Upper lobe of left lung (tissue), 6 donors: ENCODE results near the gene ATP10A. TPM values are rescaled to one million over a fixed set of nuclear protein-coding genes. Genes with fewer than 3 reads are reported as not detected.
A peak's percentile ranks its signal among the peaks of the same experiment; 100 is the strongest.

Source experiments
- ATAC-seq, 2 donors: fragments of 200-7000 bp; cut with Tn5 transposase; one replicate each; pipeline ENCODE4 v1.9.1; 2022; ENCODE audit warnings: mild to moderate bottlenecking in 2 of 2, moderate library complexity in 2 of 2; ENCODE audit not compliant: low FRiP score in 2 of 2
- DNase-seq, 2 donors: peaks; one replicate each; pipeline ENCODE4 v3.0.0-alpha.2; 2019 to 2020
- H3K27ac ChIP-seq, 4 donors: fragments of 200-600 bp; sonication (generic); one replicate each; pipeline ENCODE4 v1.5.1; 2016 to 2019
- H3K27me3 ChIP-seq, 4 donors: fragments of 200-600 bp; sonication (generic); one replicate each; pipeline ENCODE4 v1.5.1; 2017 to 2019
- H3K36me3 ChIP-seq, 4 donors: fragments of 200-600 bp; sonication (generic); one replicate each; pipeline ENCODE4 v1.5.1; 2016 to 2019
- H3K4me1 ChIP-seq, 4 donors: fragments of 200-600 bp; sonication (generic); one replicate each; pipeline ENCODE4 v1.5.1; 2018 to 2019
- H3K4me3 ChIP-seq, 4 donors: fragments of 200-600 bp; sonication (generic); one replicate each; pipeline ENCODE4 v1.5.1; 2017 to 2019; ENCODE audit warnings: mild to moderate bottlenecking in 2 of 4, moderate library complexity in 1 of 4
- H3K9me3 ChIP-seq, 4 donors: fragments of 200-600 bp; sonication (generic); one replicate each; pipeline ENCODE4 v1.5.1; 2018 to 2019
- EP300 ChIP-seq, 4 donors: sonication (generic); formaldehyde crosslinking; IDR thresholded peaks; one replicate each; pipeline ENCODE4 v1.5.1; 2017; ENCODE audit warnings: antibody characterized with exemption in 4 of 4, control low read depth in 2 of 4
- POLR2A ChIP-seq, 4 donors: fragments of 450-650 bp; IDR thresholded peaks; one replicate each; pipeline ENCODE4 v1.5.1; 2016 to 2017; ENCODE audit warnings: antibody characterized with exemption in 4 of 4, mild to moderate bottlenecking in 2 of 4
- POLR2AphosphoS5 ChIP-seq, 2 donors: sonication (generic); formaldehyde crosslinking; IDR thresholded peaks; one replicate each; pipeline ENCODE4 v1.5.1; 2017; ENCODE audit warnings: antibody characterized with exemption in 2 of 2
- WGBS, 2 donors: methylation state at CpG; one replicate each; pipeline ENCODE4 v1.1.5; 2017 to 2018; 5-methylcytosine and 5-hydroxymethylcytosine counted together
- total RNA-seq, 6 donors: library from RNA; depleted of rRNA in 4 of 6; stranded (reverse); fragments of >200 nt in 4 of 6; gene quantifications; one replicate each; pipeline versions ENCODE4 v1.1.0 to v1.2.1, GENCODE V29; 2016 to 2021
- TF ChIP-seq, protein P1 (sequence below), 6 experiments: fragments of 450-650 bp in 4 of 6; fragments of 200-600 bp in 2 of 6; sonication (generic) in 2 of 6; IDR thresholded peaks; one replicate each; pipeline ENCODE4 v1.5.1; 2016 to 2019; ENCODE audit warnings: antibody characterized with exemption in 6 of 6
- donor health status: DM: no; HTN: no; CAD: no; lungs with moderate emphysema.
- donor health status: DM: no; HTN: yes; CAD: no; lungs with severe emphysema.

Gene ATP10A
- total RNA-seq, 6 donors from 2014 or later = 17.8 to 62.4 (median 32.3) TPM

DNA sequence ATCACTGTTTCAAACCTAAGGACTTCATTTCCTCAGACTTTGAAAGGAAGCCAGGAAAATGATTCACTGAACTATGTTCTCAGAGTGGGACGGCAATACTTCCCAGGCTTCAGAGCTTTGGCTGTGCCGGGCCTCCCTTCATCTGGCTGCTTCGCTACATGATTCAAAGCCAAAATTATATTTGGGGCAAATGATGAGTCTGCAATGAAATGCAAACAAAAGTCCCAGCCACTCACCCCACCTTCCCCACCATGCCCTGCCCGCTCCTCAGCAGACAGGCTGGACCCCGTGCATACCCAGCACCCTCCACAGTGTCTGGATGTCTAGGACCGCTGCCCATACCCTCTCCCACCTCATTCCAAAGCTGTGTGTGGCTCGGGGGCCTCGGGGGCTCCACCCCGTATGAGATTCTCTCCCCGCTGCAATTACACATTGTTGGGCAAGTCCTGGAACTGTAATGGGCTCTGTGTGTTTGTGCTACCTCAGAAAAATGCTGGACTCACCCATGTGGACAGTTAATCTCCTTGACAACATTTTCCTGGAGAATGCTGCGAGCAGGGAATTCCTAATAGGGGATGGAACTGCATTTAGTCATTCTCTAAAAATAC lies 32.2 kb downstream of the ATP10A start:
- TF ChIP-seq POLR2AphosphoS5 (IDR thresholded peaks at IDR 0.05) = no peak
- TF ChIP-seq, protein P1, sequence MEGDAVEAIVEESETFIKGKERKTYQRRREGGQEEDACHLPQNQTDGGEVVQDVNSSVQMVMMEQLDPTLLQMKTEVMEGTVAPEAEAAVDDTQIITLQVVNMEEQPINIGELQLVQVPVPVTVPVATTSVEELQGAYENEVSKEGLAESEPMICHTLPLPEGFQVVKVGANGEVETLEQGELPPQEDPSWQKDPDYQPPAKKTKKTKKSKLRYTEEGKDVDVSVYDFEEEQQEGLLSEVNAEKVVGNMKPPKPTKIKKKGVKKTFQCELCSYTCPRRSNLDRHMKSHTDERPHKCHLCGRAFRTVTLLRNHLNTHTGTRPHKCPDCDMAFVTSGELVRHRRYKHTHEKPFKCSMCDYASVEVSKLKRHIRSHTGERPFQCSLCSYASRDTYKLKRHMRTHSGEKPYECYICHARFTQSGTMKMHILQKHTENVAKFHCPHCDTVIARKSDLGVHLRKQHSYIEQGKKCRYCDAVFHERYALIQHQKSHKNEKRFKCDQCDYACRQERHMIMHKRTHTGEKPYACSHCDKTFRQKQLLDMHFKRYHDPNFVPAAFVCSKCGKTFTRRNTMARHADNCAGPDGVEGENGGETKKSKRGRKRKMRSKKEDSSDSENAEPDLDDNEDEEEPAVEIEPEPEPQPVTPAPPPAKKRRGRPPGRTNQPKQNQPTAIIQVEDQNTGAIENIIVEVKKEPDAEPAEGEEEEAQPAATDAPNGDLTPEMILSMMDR (IDR thresholded peaks at IDR 0.05) = no peak
- no peak for TF ChIP-seq EP300 (IDR thresholded peaks at IDR 0.05)
- TF ChIP-seq POLR2A (IDR thresholded peaks at IDR 0.05) = no peak
- DNase-seq = no peak
- Histone ChIP-seq H3K36me3 (no peaks in the 10 kb centered on the region), H3K4me1 (peaks cover 0 to 10% (median 0%) of the 10 kb centered on the region in 4 donors), H3K27ac (peak overlapping the region in 2 of 4 donors; percentile 8 to 35), H3K9me3 (no peaks in the 10 kb centered on the region), H3K4me3 (no peak overlapping the region), H3K27me3 (no peaks in the 10 kb centered on the region)
- ATAC-seq = peak; percentile 74 to 94
- WGBS, 2 donors = 52 to 63% methylated on average over 11 of the region's 11 CpGs

DNA sequence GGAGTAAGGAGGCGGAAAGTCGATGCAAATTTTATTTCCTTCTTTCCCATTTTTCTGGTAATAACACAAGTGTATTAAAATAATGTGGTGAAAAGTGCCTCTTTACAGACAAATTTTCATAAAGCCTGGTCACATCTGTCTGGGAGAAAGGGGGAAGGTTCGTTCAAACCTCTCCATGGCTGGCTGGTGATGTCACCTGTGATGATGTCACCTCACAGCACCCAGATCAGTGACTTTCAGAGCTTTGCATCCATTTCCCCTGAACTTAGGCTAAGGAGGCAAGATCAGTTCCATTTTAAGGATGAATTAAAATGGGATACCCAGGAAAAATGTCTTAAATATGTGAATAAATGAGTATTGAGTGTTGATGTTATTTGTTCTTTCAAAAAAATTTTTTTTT lies 34.1 kb downstream of the ATP10A start:
- Histone ChIP-seq H3K27me3 (no peaks in the 10 kb centered on the region), H3K9me3 (no peaks in the 10 kb centered on the region), H3K36me3 (no peaks in the 10 kb centered on the region), H3K4me3 (no peak overlapping the region), H3K27ac (no peak overlapping the region), H3K4me1 (peaks cover 0 to 20% (median 0%) of the 10 kb centered on the region in 4 donors)
- DNase-seq (no peak), ATAC-seq (no peak)
- TF ChIP-seq POLR2AphosphoS5 (IDR thresholded peaks at IDR 0.05) (no peak), POLR2A (IDR thresholded peaks at IDR 0.05) (no peak), EP300 (IDR thresholded peaks at IDR 0.05) (no peak)
- TF ChIP-seq, protein P1 (IDR thresholded peaks at IDR 0.05) = no peak
- WGBS, 2 donors = 88 to 90% methylated on average over 3 of the region's 3 CpGs

DNA sequence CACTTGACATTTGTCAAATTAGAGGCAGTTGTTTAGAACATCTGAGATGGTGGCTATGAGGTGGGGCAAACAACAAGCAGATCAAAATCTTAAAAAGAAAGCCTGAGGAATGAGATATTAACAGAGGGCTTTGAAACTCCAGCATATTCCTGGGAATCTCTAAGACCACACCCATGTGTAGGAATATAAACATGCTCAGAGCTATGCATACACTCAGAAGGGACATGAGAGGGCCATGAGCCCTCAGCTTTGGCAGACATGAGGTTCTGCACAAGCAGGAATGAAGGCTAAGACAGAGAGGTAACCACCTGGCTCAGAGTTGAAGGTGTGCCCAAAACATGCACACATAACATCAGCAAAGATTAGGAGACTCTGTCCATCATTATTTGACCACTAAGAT lies 37.9 kb downstream of the ATP10A start:
- H3K27ac ChIP-seq = peak overlapping the region in 1 of 4 donors; percentile 11
- no peaks in the 10 kb centered on the region for H3K36me3 ChIP-seq
- H3K4me3 ChIP-seq = no peak overlapping the region
- H3K4me1 ChIP-seq = peaks cover 0 to 20% (median 0%) of the 10 kb centered on the region in 4 donors
- H3K27me3 ChIP-seq = no peaks in the 10 kb centered on the region
- DNase-seq (no peak), ATAC-seq (no peak)
- no peaks in the 10 kb centered on the region for H3K9me3 ChIP-seq
- TF ChIP-seq POLR2AphosphoS5 (IDR thresholded peaks at IDR 0.05) (no peak), EP300 (IDR thresholded peaks at IDR 0.05) (no peak), POLR2A (IDR thresholded peaks at IDR 0.05) (no peak)
- TF ChIP-seq, protein P1 (IDR thresholded peaks at IDR 0.05) = no peak

DNA sequence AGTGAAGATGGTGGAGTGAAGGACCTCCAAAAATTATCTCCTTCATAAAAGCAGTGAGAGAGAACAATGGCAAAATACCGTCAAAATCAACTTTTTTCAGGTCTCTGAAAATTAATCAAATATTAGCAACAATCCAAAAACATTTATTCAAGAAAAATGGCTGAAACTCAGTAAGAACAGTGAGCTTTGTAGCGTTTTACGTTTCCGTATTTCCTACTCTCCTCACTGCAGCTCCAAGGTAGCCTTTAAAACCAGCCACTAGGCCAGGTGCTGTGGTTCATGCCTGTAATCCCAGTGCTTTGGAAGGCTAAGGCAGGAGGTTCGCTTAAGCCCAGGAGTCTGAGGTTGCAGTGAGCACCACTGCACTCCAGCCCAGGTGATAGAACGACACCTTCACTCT lies 38.5 kb downstream of the ATP10A start:
- WGBS, 2 donors = 73 to 74% methylated on average over 6 of the region's 6 CpGs
- Histone ChIP-seq H3K9me3 (no peaks in the 10 kb centered on the region), H3K4me1 (peaks cover 0 to 19% (median 0%) of the 10 kb centered on the region in 4 donors), H3K36me3 (no peaks in the 10 kb centered on the region), H3K27ac (peak overlapping the region in 1 of 4 donors; percentile 11), H3K27me3 (no peaks in the 10 kb centered on the region), H3K4me3 (no peak overlapping the region)
- DNase-seq = no peak
- TF ChIP-seq, protein P1 (IDR thresholded peaks at IDR 0.05) = no peak
- ATAC-seq = no peak

DNA sequence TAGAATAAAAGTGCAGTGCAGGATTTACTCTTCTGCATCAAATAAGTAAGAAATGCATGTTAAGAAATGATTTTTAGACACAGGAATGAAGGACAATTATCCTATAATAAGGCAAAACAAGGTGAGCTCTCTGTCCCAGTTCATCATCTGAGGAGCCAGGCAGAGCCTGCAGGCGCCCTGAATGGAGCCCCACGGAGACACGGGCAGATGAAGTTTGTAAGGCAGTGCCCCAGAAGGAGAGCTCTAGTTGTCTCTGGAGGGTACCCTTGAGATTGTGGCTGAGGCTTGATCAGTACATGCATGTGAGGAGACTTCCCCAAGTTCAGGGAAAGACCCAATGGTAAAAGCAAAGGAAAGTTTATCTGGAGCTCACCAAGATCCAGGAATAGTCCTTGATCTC lies 50.3 kb downstream of the ATP10A start:
- TF ChIP-seq EP300 (IDR thresholded peaks at IDR 0.05) = no peak
- TF ChIP-seq POLR2AphosphoS5 (IDR thresholded peaks at IDR 0.05) = no peak
- TF ChIP-seq, protein P1 (IDR thresholded peaks at IDR 0.05) = no peak
- no peak for TF ChIP-seq POLR2A (IDR thresholded peaks at IDR 0.05)
- DNase-seq (no peak), ATAC-seq (no peak)
- no peak overlapping the region for H3K4me3 ChIP-seq
- no peaks in the 10 kb centered on the region for H3K9me3 ChIP-seq
- peaks cover 0 to 8% (median 2%) of the 10 kb centered on the region in 4 donors for H3K4me1 ChIP-seq
- 83 to 88% methylated on average over 3 of the region's 3 CpGs for WGBS, 2 donors
- no peak overlapping the region for H3K27ac ChIP-seq
- H3K27me3 ChIP-seq = no peaks in the 10 kb centered on the region
- H3K36me3 ChIP-seq = no peaks in the 10 kb centered on the region
